RWPE2 (cell line): ENCODE measurements around the gene HMGN5.

Source experiments
- ATAC-seq: fragments of 200-7000 bp; cut with Tn5 transposase; 3 replicates; pipeline ENCODE4 v1.9.1; 2021; ENCODE audit warnings: low read depth
- DNase-seq: peaks from one replicate; pipeline ENCODE4 v3.0.0-alpha.2; 2020; ENCODE audit warnings: low spot score
- H3K27ac ChIP-seq: fragments of 450-650 bp; 2 replicates; pipeline ENCODE4 v1.5.1; 2017; ENCODE audit warnings: mild to moderate bottlenecking; ENCODE audit not compliant: poor library complexity, severe bottlenecking
- H3K27me3 ChIP-seq: fragments of 250-450 bp; sonication (Bioruptor Pico); 2 replicates; pipeline ENCODE4 v1.5.1; 2021; ENCODE audit warnings: mild to moderate bottlenecking, moderate library complexity; ENCODE audit not compliant: insufficient read depth, poor library complexity, severe bottlenecking
- H3K36me3 ChIP-seq: fragments of 250-450 bp; sonication (Bioruptor Pico); 2 replicates; pipeline ENCODE4 v1.5.1; 2020; ENCODE audit warnings: low read depth, mild to moderate bottlenecking, moderate library complexity
- H3K4me1 ChIP-seq: fragments of 250-450 bp; sonication (Bioruptor Pico); 2 replicates; pipeline ENCODE4 v1.5.1; 2021; ENCODE audit warnings: mild to moderate bottlenecking, moderate library complexity; ENCODE audit not compliant: insufficient read depth, poor library complexity, severe bottlenecking
- H3K4me3 ChIP-seq: fragments of 250-450 bp; sonication (Bioruptor Pico); 2 replicates; pipeline ENCODE4 v1.5.1; 2021; ENCODE audit warnings: mild to moderate bottlenecking, moderate library complexity; ENCODE audit not compliant: severe bottlenecking
- H3K9me3 ChIP-seq: fragments of 250-450 bp; sonication (Bioruptor Pico); 2 replicates; pipeline ENCODE4 v1.5.1; 2021; ENCODE audit warnings: mild to moderate bottlenecking, moderate library complexity; ENCODE audit not compliant: severe bottlenecking
- TF ChIP-seq, protein P1 (sequence below): fragments of 450-650 bp; IDR thresholded peaks from one replicate; pipeline ENCODE4 v1.5.1; 2017; ENCODE audit warnings: mild to moderate bottlenecking, moderate library complexity; ENCODE audit not compliant: poor library complexity, severe bottlenecking

HMGN5 gene

GRCh38 chrX:81114757-81115156, 87.0 kb downstream of the HMGN5 start:
- DNase-seq (no peak), ATAC-seq (no peak)
- TF ChIP-seq, protein P1, sequence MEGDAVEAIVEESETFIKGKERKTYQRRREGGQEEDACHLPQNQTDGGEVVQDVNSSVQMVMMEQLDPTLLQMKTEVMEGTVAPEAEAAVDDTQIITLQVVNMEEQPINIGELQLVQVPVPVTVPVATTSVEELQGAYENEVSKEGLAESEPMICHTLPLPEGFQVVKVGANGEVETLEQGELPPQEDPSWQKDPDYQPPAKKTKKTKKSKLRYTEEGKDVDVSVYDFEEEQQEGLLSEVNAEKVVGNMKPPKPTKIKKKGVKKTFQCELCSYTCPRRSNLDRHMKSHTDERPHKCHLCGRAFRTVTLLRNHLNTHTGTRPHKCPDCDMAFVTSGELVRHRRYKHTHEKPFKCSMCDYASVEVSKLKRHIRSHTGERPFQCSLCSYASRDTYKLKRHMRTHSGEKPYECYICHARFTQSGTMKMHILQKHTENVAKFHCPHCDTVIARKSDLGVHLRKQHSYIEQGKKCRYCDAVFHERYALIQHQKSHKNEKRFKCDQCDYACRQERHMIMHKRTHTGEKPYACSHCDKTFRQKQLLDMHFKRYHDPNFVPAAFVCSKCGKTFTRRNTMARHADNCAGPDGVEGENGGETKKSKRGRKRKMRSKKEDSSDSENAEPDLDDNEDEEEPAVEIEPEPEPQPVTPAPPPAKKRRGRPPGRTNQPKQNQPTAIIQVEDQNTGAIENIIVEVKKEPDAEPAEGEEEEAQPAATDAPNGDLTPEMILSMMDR, result no peak
- Histone ChIP-seq H3K9me3 (no peaks in the 10 kb centered on the region), H3K27me3 (no peaks in the 10 kb centered on the region), H3K27ac (no peak overlapping the region), H3K36me3 (no peaks in the 10 kb centered on the region), H3K4me1 (no peaks in the 10 kb centered on the region), H3K4me3 (no peak overlapping the region)

DNA sequence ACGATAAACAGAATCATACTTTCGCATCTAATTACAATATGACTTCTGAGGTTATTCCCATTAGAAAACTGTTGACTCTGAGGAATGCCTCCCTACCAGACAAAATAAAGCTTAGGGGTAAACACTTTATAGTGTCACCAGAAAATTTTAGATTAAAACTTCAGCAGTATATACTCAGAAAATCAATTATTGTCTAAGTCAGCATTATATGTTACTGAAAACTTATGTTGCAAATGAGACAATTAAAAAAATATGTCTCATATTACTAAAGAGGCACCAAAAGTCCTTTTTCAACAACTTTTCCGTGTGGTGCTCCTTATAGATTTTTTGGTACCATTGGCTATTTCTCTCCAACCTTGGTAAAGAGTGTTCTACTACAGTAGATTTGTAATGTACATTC, 91.4 kb downstream of the HMGN5 start:
- Histone ChIP-seq H3K9me3 (no peaks in the 10 kb centered on the region), H3K4me3 (no peak overlapping the region), H3K27me3 (no peaks in the 10 kb centered on the region), H3K27ac (no peak overlapping the region), H3K36me3 (no peaks in the 10 kb centered on the region), H3K4me1 (no peaks in the 10 kb centered on the region)
- ATAC-seq (no peak), DNase-seq (no peak)
- TF ChIP-seq, protein P1, result no peak

- DNase-seq (no peak), ATAC-seq (no peak)
- H3K27me3 ChIP-seq, result no peaks in the 10 kb centered on the region
- no peak overlapping the region for H3K4me3 ChIP-seq
- no peak overlapping the region for H3K27ac ChIP-seq
- H3K36me3 ChIP-seq, result no peaks in the 10 kb centered on the region
- no peaks in the 10 kb centered on the region for H3K9me3 ChIP-seq
- TF ChIP-seq, protein P1, result no peak
- H3K4me1 ChIP-seq, result no peaks in the 10 kb centered on the region
Observed at GRCh38 chrX:81082649-81083048, 119.1 kb downstream of the HMGN5 start.
